SW480 (cell line): ENCODE measurements around the gene SPI1.

Source experiments
- DNase-seq: peaks from one replicate; pipeline ENCODE4 v3.0.0-alpha.2; 2016; ENCODE audit warnings: low spot score

Gene SPI1

DNA sequence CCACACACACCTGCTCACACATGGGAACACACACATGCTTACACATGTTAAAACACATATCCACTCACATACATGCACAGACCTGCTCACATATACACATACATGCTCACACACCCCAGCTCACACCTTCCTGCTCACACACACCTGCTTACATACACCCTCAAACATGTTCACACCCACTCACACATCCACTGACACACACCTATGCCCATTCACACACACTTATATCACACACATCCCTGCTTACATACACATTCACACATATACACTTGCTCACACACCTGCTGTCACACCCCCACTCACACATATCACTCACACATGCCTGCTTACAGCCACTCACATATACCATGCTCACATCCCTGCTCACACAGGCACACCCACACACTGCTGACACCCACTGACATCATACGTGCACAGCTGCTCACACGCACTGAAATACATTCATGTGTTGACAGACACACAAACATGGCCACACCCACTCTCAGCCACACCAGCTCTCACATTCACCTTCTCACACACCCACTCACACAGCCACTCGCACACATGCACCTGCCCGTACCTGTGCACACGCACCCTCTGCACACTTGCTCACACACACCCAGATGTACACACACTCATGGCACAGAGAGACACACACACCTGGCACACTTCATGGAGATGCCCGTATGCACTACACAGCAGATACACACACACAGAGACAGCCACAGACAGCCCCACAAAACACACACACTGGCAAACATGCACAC, 20.2 kb downstream of the SPI1 start:
- no peak for DNase-seq

DNA sequence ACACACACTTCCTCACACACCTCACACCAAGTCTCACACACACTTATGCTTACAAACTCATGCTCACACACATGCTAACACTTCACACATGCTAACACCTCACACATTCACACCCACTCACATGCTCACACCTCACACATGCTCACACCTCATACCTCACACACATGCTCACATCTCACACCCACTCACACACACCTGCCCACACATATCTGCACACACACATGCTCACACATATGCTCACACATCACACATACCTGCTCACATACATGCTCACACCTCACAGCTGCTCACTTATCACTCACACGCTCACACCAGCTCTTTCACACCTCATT, 21.4 kb downstream of the SPI1 start:
- DNase-seq: no peak

DNA sequence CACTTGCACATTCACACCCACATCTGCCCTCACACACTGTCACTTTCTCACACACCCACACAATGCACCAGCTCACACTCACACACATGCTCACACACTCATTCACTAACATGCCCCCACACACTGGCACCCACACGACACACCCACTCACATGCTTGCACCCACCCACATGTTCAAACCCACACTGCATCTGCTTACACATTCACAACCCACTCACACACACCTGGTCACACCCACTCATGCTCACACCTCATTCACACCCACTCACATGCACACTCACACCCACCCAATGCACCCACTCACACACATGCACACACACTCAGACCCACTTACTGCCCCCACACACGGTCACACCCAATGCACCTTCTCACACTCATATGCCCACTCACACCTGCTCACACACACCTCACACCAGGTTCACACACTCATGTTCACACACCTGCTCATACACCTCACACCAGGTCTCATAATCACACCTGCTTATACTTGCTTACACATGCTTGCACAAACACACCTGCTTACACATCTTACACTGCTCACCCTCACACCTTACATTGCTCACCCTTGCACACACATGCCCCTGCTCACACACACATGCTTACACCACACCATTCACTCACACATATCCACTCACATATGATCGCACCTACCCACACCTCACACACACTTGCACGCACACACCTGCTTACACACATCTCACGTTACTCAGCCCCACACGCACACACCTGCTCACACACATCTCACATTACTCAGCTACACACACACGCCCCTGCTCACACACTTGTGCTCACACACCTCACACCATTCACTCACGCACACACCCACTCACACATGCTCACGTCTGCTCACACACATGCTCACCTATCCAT, 22.0 kb downstream of the SPI1 start:
- no peak for DNase-seq

DNA sequence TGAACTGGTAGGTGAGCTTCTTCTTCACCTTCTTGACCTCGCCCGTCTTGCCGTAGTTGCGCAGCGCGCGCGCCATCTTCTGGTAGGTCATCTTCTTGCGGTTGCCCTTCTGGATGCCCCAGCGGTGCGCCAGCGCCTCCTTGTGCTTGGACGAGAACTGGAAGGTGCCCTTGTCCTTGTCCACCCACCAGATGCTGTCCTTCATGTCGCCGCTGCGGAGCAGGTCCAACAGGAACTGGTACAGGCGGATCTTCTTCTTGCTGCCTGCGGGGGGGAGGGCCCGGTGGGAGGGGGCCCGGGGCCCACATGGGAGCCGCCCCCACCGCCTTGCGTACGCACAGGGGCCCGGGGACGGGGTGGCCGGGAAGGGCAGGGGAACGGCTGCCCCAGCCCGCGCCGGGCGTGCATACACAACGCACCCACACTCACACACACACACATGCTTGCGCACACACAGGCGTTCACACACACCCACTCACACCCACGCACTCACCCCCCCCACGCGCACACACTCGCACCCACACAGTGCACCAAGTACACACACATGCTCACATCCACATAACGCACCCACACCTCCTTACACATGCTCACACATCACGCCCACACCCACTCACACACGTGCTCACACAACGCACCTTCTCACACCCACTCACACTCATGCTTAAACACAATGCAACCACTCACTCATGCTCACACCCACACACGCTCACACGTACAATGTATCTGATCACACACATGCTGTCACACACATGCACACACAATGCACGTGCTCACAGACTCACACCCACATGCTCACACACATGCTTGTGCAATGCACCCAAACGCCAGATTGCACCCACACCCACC, 22.8 kb downstream of the SPI1 start:
- DNase-seq: peak; percentile 93

DNA sequence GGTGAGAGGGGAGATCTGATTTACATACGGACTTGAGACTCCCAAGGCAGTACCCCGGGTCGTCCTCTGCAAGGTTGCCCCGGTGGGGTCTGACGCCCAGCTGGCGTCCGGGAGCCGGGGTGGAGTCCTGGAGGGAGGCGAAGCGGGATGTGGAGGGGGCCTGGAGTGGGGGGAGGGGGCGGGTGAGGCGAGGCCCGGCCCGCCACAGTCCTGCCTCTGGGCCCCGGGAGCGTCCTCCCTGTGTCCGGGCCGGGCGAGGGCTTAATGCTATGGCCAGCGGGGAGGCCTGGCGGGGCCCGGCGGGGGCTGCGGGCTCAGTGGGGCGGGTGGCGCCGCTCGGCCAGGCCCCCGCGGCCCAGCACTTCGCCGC, 23.4 kb downstream of the SPI1 start:
- DNase-seq: no peak

DNA sequence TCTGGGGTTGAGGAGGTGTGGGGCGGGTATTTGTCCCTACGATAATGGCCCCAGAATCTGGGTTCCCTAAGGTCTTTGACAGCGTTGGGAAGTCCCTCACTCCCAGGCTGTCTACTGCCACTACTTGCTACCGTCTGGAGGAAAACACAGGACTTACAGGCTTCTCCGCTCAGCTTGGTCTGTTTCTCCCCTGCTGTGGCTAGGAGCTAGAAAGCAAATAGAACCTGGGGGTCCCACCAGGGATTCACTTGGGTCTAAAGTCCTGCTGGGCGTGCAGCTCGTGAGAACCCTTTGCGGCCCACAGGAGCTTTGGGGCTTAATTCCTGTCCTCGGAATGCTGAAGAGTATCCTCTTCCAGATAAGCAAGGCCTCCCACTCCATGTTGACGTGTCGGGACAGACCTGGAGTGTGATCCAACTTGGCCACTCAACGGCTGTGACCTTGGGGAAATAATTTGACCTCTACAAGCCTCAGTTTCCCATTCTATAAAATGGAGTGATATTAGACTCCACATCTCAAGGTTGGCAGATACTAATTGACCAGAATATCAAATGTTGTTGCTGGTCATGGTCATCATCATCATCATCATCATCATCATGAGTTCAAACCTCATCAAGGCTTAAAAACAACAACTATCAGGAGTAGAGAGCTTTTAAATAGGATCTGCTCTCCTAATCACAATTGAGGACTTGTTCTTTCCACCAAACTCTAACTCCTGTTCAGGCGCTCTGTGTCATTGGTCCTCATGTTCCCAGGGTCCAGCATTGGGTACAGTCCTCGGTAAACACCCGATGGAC, 24.2 kb downstream of the SPI1 start:
- DNase-seq: no peak

DNA sequence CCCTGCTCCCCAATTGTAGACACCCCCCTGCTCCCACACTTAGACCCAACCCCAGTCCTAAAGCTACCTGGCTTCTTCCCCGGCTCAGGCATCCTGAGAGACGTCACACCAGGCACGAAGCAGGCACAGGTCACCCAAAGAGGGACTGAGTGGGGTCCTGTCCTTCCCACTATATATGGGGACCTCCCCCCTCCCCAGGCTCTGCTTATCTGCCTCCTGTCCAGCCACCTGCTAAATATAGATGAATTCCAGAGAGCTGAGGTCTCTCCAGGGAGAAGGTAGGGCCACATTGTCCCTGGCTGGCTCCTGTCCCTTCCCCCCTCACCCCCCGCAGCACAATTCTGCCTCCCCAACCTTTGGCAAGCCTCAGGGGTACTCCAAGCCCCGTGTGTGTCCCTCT, 25.8 kb downstream of the SPI1 start, which contains the start of gene MYBPC3:
TSS of gene MYBPC3 (minus strand) at position 147 of the 400 bp plus-strand sequence. CDS start at position 92, 55 bp downstream.
- no peak for DNase-seq

DNA sequence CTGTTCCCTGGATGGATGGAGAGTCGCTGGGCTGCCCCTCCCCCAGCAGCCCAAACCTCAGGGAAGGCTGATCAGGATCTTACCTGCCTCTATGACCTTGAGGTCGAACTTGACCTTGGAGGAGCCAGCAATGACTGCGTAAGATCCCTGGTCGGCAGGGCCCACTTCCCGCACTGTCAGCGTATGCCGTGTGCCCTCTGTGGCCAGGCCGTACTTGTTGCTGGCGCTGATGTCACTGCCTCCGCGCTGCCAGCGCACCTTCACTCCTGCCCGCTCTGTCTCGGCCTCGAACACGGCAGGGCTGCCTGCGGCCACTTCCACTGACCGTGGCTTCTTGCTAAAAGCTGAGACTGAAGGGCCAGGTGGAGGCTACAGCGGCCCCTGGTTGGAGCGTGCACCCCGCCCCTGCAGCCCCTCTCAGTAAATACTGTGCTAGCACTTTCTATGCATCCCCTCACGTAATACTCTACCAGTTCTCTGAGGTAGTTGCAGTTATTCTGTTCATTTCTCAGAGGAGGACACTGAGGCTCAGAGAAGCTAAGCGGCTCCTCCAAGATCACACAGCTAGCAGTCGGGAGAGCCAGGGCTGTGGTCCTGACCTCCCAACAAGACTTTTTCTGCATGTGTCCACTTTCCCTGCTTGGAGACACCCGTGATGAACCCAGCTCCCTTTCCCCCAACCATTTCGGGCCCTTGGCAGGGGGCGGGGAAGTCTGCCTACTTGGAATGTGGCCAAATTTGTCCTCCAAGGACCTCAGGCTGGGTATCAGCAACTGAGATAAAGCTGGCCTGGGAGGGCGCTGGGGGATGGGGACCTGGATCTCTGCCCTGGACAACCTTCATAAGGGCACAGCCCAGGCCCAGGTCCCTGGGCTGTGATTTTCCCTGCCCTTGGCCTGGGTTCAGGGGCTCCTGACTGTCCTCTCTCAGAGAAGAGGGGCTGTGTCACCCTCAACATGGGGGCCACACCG, 26.9 kb downstream of the SPI1 start:
- DNase-seq: no peak

DNA sequence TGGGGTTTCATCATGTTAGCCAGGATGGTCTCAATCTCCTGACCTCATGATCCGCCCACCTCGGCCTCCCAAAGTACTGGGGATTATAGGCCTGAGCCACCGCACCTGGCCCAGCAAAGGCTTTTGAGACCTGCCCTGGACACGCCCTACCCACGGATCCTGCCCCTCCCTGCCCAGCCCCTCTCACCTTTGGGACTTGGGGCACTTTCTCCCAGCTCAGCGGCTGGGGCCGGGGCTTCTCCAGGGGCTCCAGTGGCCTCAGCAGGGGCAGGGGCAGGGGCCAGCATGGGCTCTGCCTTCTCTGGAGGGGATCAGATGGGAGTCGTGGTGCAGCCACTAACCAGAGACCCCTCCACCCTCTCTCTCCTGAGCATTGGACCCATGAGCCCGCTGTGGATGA, 28.0 kb downstream of the SPI1 start:
- no peak for DNase-seq

DNA sequence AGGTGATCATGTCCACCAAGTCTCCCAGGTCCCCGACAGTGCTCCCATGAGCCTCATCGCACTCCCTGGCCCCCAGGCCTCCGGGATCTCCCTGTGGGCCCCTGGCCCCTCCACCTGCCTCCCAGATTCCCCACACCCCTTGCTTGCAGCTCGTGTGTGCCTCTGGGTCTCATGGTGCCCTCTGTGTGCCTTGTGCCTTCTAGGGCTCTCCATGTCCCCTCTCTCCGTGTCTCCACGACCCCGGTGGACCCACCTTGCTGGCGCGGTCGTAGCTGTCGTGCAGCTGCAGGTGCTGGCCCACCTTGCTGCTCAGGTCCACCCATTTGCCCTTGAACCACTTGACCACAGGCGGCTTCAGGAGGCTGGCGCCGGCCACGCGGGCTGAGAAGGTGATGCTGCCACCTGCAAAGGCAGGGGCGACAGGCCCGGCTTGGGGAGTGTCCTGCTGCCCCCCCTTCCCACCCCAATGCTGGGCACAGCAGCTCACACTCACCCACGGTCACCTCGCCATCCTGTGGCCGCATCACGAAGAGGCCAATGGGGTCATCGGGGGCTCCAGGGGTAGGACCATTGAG, 28.7 kb downstream of the SPI1 start:
- DNase-seq: no peak

DNA sequence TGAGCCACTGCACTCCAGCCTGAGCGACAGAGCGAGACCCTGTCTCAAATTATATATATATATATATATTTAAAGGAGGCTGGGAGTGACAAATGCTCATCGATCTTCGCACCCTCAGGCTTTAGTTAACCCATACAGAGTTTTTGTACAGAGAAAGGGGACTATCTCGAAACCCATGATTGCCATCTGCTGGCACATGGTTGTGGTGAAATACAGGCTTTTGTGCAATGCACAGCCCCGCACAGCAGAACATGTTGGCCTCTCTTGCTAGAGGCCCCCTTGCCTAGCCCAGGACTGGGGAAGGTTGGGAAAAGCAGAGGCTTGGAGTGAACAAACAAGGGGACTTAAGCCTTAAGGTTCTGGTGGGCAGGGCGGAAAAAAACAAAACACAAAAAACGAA, 29.5 kb downstream of the SPI1 start:
- DNase-seq: peak; percentile 60

DNA sequence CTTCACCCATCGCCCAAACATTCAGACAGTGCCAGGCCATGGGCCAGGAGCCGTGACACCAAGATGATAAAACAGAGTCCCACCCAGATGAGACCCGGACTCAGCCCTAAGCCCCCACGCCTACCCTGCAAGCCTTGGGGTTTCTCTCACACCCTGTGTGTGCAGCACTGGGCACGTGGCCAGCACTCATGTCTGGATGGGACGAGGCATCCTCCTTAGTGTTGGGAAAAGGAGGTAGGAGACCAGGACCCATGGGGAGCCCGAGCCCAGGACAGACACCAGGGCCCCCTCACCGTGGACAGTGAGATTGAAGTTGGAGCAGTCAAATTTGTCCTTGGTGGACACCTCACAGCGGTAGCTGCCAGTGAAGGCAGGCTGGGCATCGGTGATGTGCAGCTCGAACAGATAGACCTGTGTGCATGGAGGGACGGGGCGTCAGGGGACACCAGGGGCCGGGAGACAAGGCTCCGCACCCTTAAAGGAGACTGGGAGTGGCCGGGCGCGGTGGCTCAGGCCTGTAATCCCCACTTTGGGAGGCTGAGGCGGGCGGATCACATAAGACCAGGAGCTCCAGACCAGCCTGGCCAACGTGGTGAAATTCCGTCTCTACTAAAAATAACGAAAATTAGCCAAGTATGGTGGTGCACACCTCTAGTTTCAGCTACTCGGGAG, 30.1 kb downstream of the SPI1 start:
- no peak for DNase-seq

DNA sequence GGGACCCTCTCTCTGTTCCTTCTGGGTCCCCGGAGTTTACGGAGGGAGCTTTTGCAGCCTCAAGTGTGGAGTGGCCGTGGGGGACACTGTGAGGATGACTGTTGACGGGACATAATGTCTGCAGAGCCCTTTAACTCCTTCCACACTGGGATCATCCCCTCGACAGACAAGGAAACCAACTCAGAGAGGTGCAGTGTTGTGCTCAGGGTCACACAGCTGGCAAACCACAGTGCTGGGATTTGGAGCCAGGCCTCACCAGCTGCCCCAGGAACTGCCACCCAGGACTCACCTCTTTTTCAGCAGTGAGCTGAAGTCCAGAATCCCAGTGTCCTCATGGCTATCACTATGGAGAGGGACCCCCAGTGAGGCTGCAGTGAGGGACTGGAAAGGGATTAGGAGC, 31.2 kb downstream of the SPI1 start:
- DNase-seq: no peak

DNA sequence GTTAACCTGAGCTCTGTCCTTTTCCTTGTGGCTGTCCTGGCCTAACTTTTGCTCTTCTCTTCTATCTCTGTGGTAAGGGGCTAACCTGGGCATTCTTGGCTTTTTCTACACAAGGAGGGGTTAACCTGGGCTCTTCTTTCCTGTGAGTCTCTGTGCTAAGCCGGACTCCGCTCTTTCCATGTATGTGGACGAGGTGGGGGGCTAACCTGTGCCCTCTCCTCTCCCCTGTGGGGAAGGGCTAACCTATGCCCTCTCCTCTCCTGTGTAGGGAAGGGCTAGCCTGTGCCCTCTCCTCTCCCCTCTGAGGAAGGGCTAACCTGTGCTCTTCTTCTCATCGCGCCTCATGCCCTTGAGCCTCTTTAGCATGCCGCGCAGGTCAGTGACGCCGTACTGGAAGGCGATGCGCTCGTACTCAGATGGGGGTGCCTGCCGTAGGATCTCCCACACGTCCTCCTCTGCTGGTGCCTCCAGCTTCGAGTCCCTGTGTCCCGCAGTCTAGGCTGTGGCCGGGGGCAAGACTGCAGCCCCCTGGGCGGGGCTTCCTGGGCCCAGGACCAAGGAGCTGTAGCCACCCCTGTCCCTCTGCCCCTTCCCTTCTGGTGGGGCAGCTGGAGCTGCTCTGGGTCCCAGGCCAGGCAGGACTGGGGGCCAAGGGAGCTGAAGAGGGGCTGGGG, 32.3 kb downstream of the SPI1 start:
- DNase-seq: no peak

DNA sequence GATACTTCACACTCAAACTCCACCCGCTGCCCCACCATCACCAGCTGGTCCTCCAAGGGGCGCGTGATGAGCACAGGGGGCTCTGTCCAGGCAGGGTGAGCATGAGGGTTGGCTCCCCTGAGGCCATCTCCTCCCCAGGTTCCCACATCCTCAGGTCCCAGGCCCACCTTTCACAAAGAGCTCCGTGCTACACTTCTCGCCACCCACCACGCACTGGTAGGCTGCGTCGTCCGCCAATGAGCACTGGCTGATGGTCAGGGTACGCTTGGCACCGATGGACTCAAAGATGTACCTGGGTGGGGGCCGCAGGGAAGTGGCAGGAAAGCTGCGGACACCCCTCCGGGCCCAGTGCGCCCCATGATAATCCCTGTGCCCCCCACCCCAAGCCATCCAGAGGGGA, 35.5 kb downstream of the SPI1 start:
- DNase-seq: no peak

DNA sequence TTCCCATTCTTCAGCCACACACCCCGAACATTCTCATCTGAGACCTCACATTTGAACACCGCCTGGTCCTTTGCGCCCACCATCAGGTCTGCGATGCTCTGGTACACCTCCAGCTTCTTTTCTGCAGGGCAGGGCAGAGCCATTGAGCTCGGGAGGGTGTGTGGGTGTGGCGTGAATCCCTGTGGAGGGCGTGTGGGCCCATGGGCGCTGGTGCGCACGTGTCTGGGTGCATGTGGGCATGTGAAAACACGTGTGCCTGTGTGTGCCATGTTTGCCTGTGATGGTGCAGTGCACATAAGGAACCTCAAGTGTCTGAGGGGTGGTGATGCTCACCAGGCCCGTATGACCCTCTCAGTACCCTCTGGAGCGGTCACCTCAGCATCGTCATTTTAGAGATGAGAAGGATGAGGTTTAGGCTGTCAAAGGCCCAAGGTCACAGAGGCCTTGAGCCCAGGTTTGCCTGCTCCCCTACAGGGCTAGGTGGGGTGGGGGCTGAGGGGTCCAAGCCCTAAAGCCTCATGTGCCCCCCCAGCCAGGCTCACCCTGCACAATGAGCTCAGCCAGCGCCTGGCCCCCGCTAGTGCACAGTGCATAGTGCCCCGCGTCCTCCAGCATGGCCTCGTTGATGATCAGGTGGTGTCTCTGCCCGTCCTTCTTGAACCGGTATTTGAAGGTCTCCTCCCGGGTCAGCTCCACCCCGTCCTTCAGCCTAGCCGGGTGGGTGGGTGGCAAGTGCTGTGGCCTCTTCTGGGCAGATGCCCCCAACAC, 36.1 kb downstream of the SPI1 start:
- no peak for DNase-seq

DNA sequence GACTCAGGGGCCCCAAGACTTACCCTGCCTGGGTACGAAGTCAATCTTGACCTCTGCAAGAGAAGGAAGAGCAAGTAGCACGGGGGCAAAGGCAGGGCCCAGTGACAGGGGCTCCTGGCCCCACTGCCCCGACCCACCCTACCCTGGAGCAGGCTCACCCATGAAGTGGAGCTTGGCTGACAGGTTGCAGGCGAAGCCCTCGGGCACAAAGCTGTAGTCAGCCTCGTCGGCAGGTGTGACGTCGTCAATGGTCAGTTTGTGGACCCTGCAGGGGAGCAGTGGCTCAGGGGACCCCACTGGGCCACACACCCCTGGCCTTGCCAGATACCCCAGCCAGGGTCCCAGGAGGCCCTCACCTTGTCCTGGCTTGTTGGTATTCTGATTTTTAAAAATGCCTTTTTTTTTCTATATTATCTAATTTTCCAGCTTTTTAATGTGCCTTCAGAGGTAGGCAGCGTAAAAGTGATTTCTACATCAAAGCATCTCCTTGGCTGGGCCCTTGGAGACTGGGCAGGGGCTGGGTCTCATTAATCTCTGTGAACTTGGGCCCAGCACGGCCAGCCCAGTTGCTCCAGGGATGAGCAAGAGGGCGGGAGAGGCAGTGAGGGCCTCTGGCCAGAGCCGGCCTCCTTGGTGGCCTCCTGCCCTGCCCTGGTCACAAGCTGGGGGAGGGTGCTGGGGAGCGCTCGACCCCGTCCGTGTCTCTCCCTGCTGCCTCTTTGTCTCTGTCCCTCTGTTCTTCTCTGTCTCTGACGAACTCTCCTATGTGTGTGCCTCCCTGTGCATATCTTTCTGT, 37.2 kb downstream of the SPI1 start:
- DNase-seq: no peak
